ENCODE results near the gene LZTS2.
A peak's percentile ranks its signal among the peaks of the same experiment; 100 is the strongest.

DNA sequence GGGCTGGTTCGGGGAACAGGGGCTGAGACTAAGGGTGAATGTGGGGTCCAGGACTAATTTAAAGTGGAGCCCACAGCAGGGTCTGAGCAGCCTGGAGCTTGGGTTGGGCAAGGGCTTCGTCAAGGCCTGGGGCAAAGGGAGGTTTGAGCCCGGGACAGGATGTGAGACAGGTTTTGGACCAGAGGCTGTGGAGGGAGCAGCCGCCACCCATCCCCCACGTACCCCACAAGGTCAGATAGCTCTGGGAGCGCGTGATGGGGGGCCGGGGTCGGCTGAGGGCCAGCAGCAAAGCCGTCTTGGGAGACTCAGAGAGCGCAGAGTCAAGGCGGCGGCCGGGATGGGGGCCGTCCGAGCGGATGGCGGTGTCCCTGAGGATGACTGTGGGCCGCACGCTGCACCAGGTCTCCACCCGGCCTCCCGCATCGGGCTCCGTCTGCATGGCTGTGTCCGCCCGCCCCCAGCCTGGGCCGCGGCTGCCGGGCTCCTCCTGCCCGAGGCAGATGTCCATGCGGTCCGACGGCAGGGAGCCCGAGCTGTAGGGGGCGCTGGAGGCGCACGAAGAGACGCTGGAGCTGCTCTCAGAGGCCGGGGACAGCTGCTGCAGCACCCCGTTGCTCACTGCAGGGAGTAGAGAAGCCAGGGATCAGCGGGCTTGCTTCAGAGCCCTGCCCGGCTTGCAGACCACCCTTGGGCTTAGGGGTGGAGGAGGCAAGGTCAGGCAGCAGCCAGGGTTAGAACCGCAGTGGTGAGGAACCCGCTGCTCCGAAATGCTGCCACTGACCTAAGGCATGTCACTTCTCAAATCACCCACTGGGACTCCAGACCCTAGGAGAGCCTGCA lies 19.2 kb downstream of the LZTS2 start:
- no peak for TF ChIP-seq EP300 (IDR thresholded peaks at IDR 0.05)
- TF ChIP-seq, protein P1, sequence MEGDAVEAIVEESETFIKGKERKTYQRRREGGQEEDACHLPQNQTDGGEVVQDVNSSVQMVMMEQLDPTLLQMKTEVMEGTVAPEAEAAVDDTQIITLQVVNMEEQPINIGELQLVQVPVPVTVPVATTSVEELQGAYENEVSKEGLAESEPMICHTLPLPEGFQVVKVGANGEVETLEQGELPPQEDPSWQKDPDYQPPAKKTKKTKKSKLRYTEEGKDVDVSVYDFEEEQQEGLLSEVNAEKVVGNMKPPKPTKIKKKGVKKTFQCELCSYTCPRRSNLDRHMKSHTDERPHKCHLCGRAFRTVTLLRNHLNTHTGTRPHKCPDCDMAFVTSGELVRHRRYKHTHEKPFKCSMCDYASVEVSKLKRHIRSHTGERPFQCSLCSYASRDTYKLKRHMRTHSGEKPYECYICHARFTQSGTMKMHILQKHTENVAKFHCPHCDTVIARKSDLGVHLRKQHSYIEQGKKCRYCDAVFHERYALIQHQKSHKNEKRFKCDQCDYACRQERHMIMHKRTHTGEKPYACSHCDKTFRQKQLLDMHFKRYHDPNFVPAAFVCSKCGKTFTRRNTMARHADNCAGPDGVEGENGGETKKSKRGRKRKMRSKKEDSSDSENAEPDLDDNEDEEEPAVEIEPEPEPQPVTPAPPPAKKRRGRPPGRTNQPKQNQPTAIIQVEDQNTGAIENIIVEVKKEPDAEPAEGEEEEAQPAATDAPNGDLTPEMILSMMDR (IDR thresholded peaks at IDR 0.05): peak; percentile 53 to 75 (median 71)

All from tibial nerve (tissue), 4 donors.